Mesothelial cell of epicardium (in vitro differentiated cells): ENCODE results near the gene OGFOD3. TPM values are rescaled to one million over a fixed set of nuclear protein-coding genes. Genes with fewer than 3 reads are reported as not detected.
"Not testable (repeated sequence)": the region's sequence is repeated elsewhere in the genome, so short reads cannot be mapped to it uniquely, and the experiment has no call there.

Source experiments
- DNase-seq, 2 experiments: peaks; one replicate each; pipeline ENCODE4 v3.0.0; 2021; ENCODE audit warnings: low spot score in 2 of 2; ENCODE audit not compliant: unreplicated experiment in 2 of 2
- H3K27ac Mint-ChIP-seq: 2 replicates; pipeline ENCODE4 v1.8.0; 2021; ENCODE audit warnings: mixed read lengths
- H3K27me3 Mint-ChIP-seq: 2 replicates; pipeline ENCODE4 v1.8.0; 2021; ENCODE audit warnings: low read depth, mixed read lengths
- H3K36me3 Mint-ChIP-seq: 2 replicates; pipeline ENCODE4 v1.8.0; 2021; ENCODE audit warnings: mixed read lengths
- H3K4me1 Mint-ChIP-seq: 2 replicates; pipeline ENCODE4 v1.8.0; 2021; ENCODE audit warnings: mixed read lengths
- H3K4me3 Mint-ChIP-seq: 2 replicates; pipeline ENCODE4 v1.8.0; 2021; ENCODE audit warnings: mild to moderate bottlenecking, moderate library complexity, mixed read lengths
- H3K9me3 Mint-ChIP-seq: 2 replicates; pipeline ENCODE4 v1.8.0; 2021; ENCODE audit warnings: mixed read lengths
- CTCF ChIP-seq: fragments of 200-600 bp; sonication (generic); IDR thresholded peaks from one replicate; pipeline ENCODE4 v1.5.0; 2021; ENCODE audit warnings: antibody characterized with exemption; ENCODE audit not compliant: unreplicated experiment
- total RNA-seq: library from RNA; stranded (reverse); gene quantifications from 3 replicates; pipeline ENCODE4 v1.2.1, GENCODE V29; 2021

The OGFOD3 gene
- total RNA-seq, 1 donor from 2014 or later = 36.6 TPM

DNA sequence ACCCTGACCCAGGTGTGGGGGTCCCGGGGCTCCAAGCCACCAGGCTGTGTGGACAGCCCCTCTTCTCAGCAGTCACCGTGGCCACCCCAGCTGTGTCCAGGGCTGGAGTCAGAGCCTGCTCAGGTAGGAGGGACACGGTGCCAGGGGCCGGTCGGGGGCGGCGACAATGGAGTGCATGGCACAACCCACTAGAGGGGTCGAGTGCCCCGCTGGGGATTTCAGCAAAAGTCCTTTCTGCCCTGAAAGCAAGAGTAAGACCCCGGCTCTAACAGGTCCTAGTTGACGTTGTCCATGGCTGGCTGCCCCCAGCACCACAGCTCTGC, 35.5 kb downstream of the OGFOD3 start:
- Mint-ChIP-seq H3K4me3 (no peak overlapping the region), H3K36me3 (no peaks in the 10 kb centered on the region), H3K27me3 (peaks cover 25% of the 10 kb centered on the region), H3K9me3 (no peaks in the 10 kb centered on the region), H3K27ac (no peak overlapping the region), H3K4me1 (peaks cover 18% of the 10 kb centered on the region)
- TF ChIP-seq CTCF = no peak
- DNase-seq = no peak

GRCh38 chr17:82382220-82382932, 36.0 kb downstream of the OGFOD3 start:
- Mint-ChIP-seq H3K27me3 (peaks cover 20% of the 10 kb centered on the region), H3K4me1 (peaks cover 16% of the 10 kb centered on the region)
- H3K9me3 Mint-ChIP-seq, H3K36me3 Mint-ChIP-seq, DNase-seq, H3K4me3 Mint-ChIP-seq, H3K27ac Mint-ChIP-seq: not testable (repeated sequence)

DNA sequence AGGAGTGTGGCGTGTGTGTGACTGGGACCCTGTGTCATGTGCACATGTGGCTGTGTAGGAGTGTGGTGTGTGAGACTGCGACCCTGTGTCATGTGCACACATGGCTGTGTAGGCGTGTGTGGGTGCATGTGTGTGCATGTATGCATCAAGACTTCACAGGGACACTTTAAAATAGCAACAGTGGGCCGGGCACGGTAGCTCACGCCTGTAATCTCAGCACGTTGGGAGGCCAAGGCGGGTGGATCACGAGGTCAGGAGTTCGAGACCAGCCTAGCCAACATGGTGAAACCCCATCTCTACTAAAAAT, 36.7 kb downstream of the OGFOD3 start:
- H3K4me3 Mint-ChIP-seq, H3K27ac Mint-ChIP-seq, H3K36me3 Mint-ChIP-seq, DNase-seq, H3K9me3 Mint-ChIP-seq: not testable (repeated sequence)
- H3K27me3 Mint-ChIP-seq = peaks cover 20% of the 10 kb centered on the region
- peaks cover 16% of the 10 kb centered on the region for H3K4me1 Mint-ChIP-seq

DNA sequence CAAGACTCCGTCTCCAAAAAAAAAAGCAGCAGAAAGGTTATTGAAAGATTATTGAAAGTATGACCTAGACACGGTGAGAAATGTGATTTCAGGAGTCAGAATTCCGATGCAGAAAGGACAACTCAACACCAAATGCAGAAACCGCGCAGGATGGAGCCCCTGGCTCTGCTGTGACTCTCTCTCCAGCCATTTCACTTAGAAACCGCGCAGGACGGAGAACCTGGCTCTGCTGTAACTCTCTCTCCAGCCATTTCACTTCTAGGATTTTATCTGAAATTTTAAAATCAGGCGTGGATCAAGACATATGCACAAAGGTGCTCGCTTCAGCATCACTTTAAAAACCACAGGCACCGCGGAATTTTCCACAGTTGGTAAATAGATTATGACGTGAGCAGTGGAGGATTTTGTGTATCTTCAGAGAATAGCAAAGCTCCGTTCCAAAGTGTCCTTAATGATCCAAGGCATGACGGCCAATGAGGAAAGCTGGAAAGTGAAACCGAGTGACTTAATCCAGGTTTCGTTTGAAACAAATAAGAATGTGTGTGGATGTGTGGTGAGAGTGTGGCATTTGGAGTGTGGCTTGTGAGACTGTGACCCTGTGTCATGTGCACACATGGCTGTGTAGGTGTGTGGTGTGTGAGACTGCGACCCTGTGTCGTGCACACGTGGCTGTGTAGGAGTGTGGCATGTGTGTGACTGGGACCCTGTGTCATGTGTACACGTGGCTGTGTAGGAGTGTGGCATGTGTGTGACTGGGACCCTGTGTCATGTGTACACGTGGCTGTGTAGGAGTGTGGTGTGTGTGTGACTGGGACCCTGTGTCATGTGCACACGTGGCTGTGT, 37.3 kb downstream of the OGFOD3 start:
- Mint-ChIP-seq H3K36me3 (no peaks in the 10 kb centered on the region), H3K9me3 (no peaks in the 10 kb centered on the region), H3K27me3 (peaks cover 20% of the 10 kb centered on the region), H3K4me1 (peaks cover 16% of the 10 kb centered on the region), H3K27ac (no peak overlapping the region), H3K4me3 (no peak overlapping the region)
- DNase-seq = no peak
- TF ChIP-seq CTCF = no peak

GRCh38 chr17:82378741-82379021, 39.7 kb downstream of the OGFOD3 start:
- TF ChIP-seq CTCF = no peak
- no peak for DNase-seq
- H3K9me3 Mint-ChIP-seq = no peaks in the 10 kb centered on the region
- H3K4me1 Mint-ChIP-seq = peaks cover 3% of the 10 kb centered on the region
- no peaks in the 10 kb centered on the region for H3K36me3 Mint-ChIP-seq
- peaks cover 20% of the 10 kb centered on the region for H3K27me3 Mint-ChIP-seq
- H3K4me3 Mint-ChIP-seq = no peak overlapping the region
- no peak overlapping the region for H3K27ac Mint-ChIP-seq

GRCh38 chr17:82377924-82378740, 40.3 kb downstream of the OGFOD3 start:
- no peak for TF ChIP-seq CTCF
- H3K27ac Mint-ChIP-seq = no peak overlapping the region
- H3K4me1 Mint-ChIP-seq = peaks cover 5% of the 10 kb centered on the region
- H3K27me3 Mint-ChIP-seq = peaks cover 20% of the 10 kb centered on the region
- H3K36me3 Mint-ChIP-seq = no peaks in the 10 kb centered on the region
- H3K9me3 Mint-ChIP-seq = no peaks in the 10 kb centered on the region
- no peak overlapping the region for H3K4me3 Mint-ChIP-seq
- no peak for DNase-seq

GRCh38 chr17:82377294-82377693, 41.1 kb downstream of the OGFOD3 start:
- not testable (repeated sequence) for H3K27ac Mint-ChIP-seq, H3K36me3 Mint-ChIP-seq, H3K4me3 Mint-ChIP-seq, H3K9me3 Mint-ChIP-seq, DNase-seq
- H3K27me3 Mint-ChIP-seq = peaks cover 27% of the 10 kb centered on the region
- peaks cover 13% of the 10 kb centered on the region for H3K4me1 Mint-ChIP-seq
